Kidney epithelial cell (primary cell): ENCODE data around the gene SLC13A3. TPM values are rescaled to one million over a fixed set of nuclear protein-coding genes. Genes with fewer than 3 reads are reported as not detected.

Experiments
- DNase-seq: peaks from one replicate; pipeline ENCODE4 v3.0.0-alpha.2; 2010; ENCODE audit warnings: low read depth
- H3K27me3 ChIP-seq: 2 replicates; pipeline ENCODE4 v1.6.0; 2011; ENCODE audit warnings: low read length; ENCODE audit not compliant: control insufficient read depth, insufficient read depth
- H3K36me3 ChIP-seq: 2 replicates; pipeline ENCODE4 v1.5.1; 2011; ENCODE audit warnings: low read length; ENCODE audit not compliant: control insufficient read depth, insufficient read depth
- H3K4me3 ChIP-seq: 2 replicates; pipeline ENCODE4 v1.5.1; 2011; ENCODE audit warnings: low read depth, mild to moderate bottlenecking, control low read depth, low read length
- CTCF ChIP-seq: IDR thresholded peaks from 2 replicates; pipeline ENCODE4 v1.5.1; 2011; ENCODE audit warnings: mild to moderate bottlenecking, moderate library complexity, low read length, control low read depth, inconsistent platforms; ENCODE audit not compliant: insufficient read depth, poor library complexity, severe bottlenecking
- total RNA-seq: library from RNA; depleted of rRNA; stranded (reverse); fragments of >200 nt; gene quantifications from 2 replicates; pipeline ENCODE4 v1.2.3, GENCODE V29; 2015

SLC13A3 gene
- total RNA-seq, 1 donor from 2014 or later: 3.4 TPM

- H3K36me3 ChIP-seq: no peaks in the 10 kb centered on the region
- no peak for TF ChIP-seq CTCF
- H3K27me3 ChIP-seq: no peaks in the 10 kb centered on the region
- no peak for DNase-seq
- no peak overlapping the region for H3K4me3 ChIP-seq
Measured at GRCh38 chr20:46583411-46584214, 67.6 kb downstream of the SLC13A3 start.

- TF ChIP-seq CTCF: no peak
- no peaks in the 10 kb centered on the region for H3K36me3 ChIP-seq
- H3K27me3 ChIP-seq: no peaks in the 10 kb centered on the region
- H3K4me3 ChIP-seq: no peak overlapping the region
- DNase-seq: no peak
Measured at GRCh38 chr20:46582648-46583047, 68.6 kb downstream of the SLC13A3 start.

- no peaks in the 10 kb centered on the region for H3K27me3 ChIP-seq
- no peaks in the 10 kb centered on the region for H3K36me3 ChIP-seq
- no peak for TF ChIP-seq CTCF
- no peak overlapping the region for H3K4me3 ChIP-seq
- DNase-seq: no peak
Measured at GRCh38 chr20:46581391-46581790, 69.9 kb downstream of the SLC13A3 start.

- DNase-seq: no peak
- no peak overlapping the region for H3K4me3 ChIP-seq
- no peak for TF ChIP-seq CTCF
- no peaks in the 10 kb centered on the region for H3K36me3 ChIP-seq
- no peaks in the 10 kb centered on the region for H3K27me3 ChIP-seq
Measured at GRCh38 chr20:46580613-46581205, 70.5 kb downstream of the SLC13A3 start.

GRCh38 chr20:46578745-46579144 lies 72.5 kb downstream of the SLC13A3 start:
- no peaks in the 10 kb centered on the region for H3K36me3 ChIP-seq
- no peak for DNase-seq
- H3K27me3 ChIP-seq: peaks cover 2% of the 10 kb centered on the region
- no peak overlapping the region for H3K4me3 ChIP-seq
- TF ChIP-seq CTCF: no peak
